ENCODE data around the gene LHPP.

LHPP gene

DNA sequence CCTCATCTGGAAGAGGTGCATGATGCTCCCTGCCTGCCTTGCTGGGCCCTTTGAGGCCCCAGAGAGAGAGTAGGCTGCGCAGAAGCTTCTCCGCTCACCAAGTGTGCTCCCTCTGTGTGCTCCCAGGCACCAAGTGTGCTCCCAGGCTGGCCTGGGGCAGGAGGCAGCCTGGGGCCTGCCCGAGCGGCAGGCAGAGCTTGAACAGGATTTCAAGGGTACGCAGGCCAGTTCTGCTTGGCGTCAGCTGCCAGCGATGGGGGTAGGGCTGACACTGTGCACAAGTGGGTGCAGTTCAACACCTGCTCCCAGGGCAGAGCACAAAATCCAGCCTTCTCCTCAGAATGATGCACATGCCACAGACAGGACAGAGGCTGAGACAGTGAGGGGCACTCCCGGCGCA lies 162.8 kb downstream of the LHPP start:
- H3K4me3 ChIP-seq (replicated peaks; ENCODE audit: insufficient read depth, low read length), result no peak overlapping the region
- no peak overlapping the region for H3K27ac ChIP-seq (replicated peaks)
- DNase-seq (ENCODE audit: low read depth in 1 of 2, low spot score in 1 of 2), result no peak
- TF ChIP-seq, protein P1, sequence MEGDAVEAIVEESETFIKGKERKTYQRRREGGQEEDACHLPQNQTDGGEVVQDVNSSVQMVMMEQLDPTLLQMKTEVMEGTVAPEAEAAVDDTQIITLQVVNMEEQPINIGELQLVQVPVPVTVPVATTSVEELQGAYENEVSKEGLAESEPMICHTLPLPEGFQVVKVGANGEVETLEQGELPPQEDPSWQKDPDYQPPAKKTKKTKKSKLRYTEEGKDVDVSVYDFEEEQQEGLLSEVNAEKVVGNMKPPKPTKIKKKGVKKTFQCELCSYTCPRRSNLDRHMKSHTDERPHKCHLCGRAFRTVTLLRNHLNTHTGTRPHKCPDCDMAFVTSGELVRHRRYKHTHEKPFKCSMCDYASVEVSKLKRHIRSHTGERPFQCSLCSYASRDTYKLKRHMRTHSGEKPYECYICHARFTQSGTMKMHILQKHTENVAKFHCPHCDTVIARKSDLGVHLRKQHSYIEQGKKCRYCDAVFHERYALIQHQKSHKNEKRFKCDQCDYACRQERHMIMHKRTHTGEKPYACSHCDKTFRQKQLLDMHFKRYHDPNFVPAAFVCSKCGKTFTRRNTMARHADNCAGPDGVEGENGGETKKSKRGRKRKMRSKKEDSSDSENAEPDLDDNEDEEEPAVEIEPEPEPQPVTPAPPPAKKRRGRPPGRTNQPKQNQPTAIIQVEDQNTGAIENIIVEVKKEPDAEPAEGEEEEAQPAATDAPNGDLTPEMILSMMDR (IDR thresholded peaks at IDR 0.05; ENCODE audit: insufficient read depth, low read length), result no peak
- TF ChIP-seq, protein P2, sequence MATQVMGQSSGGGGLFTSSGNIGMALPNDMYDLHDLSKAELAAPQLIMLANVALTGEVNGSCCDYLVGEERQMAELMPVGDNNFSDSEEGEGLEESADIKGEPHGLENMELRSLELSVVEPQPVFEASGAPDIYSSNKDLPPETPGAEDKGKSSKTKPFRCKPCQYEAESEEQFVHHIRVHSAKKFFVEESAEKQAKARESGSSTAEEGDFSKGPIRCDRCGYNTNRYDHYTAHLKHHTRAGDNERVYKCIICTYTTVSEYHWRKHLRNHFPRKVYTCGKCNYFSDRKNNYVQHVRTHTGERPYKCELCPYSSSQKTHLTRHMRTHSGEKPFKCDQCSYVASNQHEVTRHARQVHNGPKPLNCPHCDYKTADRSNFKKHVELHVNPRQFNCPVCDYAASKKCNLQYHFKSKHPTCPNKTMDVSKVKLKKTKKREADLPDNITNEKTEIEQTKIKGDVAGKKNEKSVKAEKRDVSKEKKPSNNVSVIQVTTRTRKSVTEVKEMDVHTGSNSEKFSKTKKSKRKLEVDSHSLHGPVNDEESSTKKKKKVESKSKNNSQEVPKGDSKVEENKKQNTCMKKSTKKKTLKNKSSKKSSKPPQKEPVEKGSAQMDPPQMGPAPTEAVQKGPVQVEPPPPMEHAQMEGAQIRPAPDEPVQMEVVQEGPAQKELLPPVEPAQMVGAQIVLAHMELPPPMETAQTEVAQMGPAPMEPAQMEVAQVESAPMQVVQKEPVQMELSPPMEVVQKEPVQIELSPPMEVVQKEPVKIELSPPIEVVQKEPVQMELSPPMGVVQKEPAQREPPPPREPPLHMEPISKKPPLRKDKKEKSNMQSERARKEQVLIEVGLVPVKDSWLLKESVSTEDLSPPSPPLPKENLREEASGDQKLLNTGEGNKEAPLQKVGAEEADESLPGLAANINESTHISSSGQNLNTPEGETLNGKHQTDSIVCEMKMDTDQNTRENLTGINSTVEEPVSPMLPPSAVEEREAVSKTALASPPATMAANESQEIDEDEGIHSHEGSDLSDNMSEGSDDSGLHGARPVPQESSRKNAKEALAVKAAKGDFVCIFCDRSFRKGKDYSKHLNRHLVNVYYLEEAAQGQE (IDR thresholded peaks at IDR 0.05; ENCODE audit: insufficient replicate concordance, low read depth), result no peak
- no peak for TF ChIP-seq GABPA (IDR thresholded peaks at IDR 0.05; ENCODE audit: low read depth)
- TF ChIP-seq POLR2AphosphoS5 (IDR thresholded peaks at IDR 0.05; ENCODE audit: low read depth), result no peak
- TF ChIP-seq SPI1 (IDR thresholded peaks at IDR 0.05; ENCODE audit: borderline replicate concordance, low read depth), result no peak
- H3K27me3 ChIP-seq (ENCODE audit: insufficient read depth, poor library complexity, severe bottlenecking), result no peaks in the 10 kb centered on the region

DNA sequence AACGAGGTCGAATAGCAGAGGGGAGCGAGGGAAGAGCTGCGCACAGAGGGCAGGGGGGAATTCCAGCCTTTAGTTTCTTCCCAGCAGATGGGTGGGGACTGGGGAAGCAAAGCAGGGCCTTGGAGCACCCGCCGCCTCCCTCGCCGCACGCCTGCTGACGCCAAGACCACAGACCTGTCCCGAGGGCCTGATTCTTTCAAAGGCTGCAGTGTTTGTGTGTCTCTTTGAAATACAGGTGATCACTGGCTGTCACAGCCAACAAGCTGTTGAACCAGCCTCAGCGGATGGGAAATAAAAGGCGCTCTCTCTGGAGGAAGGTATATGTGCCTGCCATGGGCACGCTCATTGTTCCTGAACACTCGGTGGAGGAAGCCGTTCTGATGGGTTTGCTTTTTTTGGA lies 163.3 kb downstream of the LHPP start:
- no peaks in the 10 kb centered on the region for H3K27me3 ChIP-seq (ENCODE audit: insufficient read depth, poor library complexity, severe bottlenecking)
- H3K27ac ChIP-seq (replicated peaks), result no peak overlapping the region
- TF ChIP-seq POLR2AphosphoS5 (IDR thresholded peaks at IDR 0.05; ENCODE audit: low read depth), result no peak
- TF ChIP-seq, protein P2 (IDR thresholded peaks at IDR 0.05; ENCODE audit: insufficient replicate concordance, low read depth), result no peak
- no peak for TF ChIP-seq GABPA (IDR thresholded peaks at IDR 0.05; ENCODE audit: low read depth)
- TF ChIP-seq, protein P1 (IDR thresholded peaks at IDR 0.05; ENCODE audit: insufficient read depth, low read length), result no peak
- TF ChIP-seq SPI1 (IDR thresholded peaks at IDR 0.05; ENCODE audit: borderline replicate concordance, low read depth), result no peak
- DNase-seq (ENCODE audit: low read depth in 1 of 2, low spot score in 1 of 2), result no peak
- no peak overlapping the region for H3K4me3 ChIP-seq (replicated peaks; ENCODE audit: insufficient read depth, low read length)

DNA sequence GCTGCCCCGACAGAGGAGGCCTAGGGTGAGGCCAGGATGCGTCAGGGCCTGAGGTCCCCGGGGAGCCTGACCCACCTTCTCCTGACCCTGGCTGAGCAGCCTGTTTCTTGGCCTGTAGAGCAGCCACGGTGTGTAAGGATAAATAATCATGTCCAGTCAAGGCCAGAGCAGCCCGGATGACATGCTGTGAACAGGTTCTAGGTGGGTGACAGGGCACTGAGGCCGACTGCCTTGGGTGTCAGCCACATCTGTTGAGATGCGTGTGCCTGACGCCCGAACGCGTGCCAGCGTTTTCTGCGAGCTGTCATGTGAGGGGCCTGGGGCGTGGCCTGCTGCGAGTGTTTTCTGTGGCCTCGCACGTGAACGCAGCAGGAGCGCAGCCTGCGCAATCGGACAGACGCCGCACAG lies 164.2 kb downstream of the LHPP start:
- Histone ChIP-seq H3K27ac (replicated peaks) (no peak overlapping the region), H3K4me3 (replicated peaks; ENCODE audit: insufficient read depth, low read length) (no peak overlapping the region), H3K27me3 (ENCODE audit: insufficient read depth, poor library complexity, severe bottlenecking) (no peaks in the 10 kb centered on the region)
- TF ChIP-seq, protein P2 (IDR thresholded peaks at IDR 0.05; ENCODE audit: insufficient replicate concordance, low read depth), result no peak
- no peak for TF ChIP-seq SPI1 (IDR thresholded peaks at IDR 0.05; ENCODE audit: borderline replicate concordance, low read depth)
- TF ChIP-seq, protein P1 (IDR thresholded peaks at IDR 0.05; ENCODE audit: insufficient read depth, low read length), result no peak
- TF ChIP-seq POLR2AphosphoS5 (IDR thresholded peaks at IDR 0.05; ENCODE audit: low read depth), result no peak
- TF ChIP-seq GABPA (IDR thresholded peaks at IDR 0.05; ENCODE audit: low read depth), result no peak
- no peak for DNase-seq (ENCODE audit: low read depth in 1 of 2, low spot score in 1 of 2)
